Neuron (in vitro differentiated cells): Measurements from ENCODE around the gene ATG7.
"Not testable (repeated sequence)": the region's sequence is repeated elsewhere in the genome, so short reads cannot be mapped to it uniquely, and the experiment has no call there.

Experiments
- H2AFZ ChIP-seq: one replicate; pipeline ENCODE4 v1.6.1; 2013; ENCODE audit warnings: low read depth, mild to moderate bottlenecking, inconsistent platforms, low read length, moderate library complexity
- H3K27me3 ChIP-seq: one replicate; pipeline ENCODE4 v1.6.1; 2013; ENCODE audit warnings: low read length; ENCODE audit not compliant: insufficient read depth
- H3K36me3 ChIP-seq: one replicate; pipeline ENCODE4 v1.6.1; 2013; ENCODE audit warnings: low read length; ENCODE audit not compliant: insufficient read depth
- H3K4me1 ChIP-seq: one replicate; pipeline ENCODE4 v1.6.1; 2013; ENCODE audit warnings: low read length; ENCODE audit not compliant: insufficient read depth
- H3K4me3 ChIP-seq: 2 replicates; pipeline ENCODE4 v1.5.1; 2013; ENCODE audit warnings: mild to moderate bottlenecking, low read length, moderate library complexity
- H3K9me3 ChIP-seq: one replicate; pipeline ENCODE4 v1.6.1; 2013; ENCODE audit warnings: low read length

The ATG7 gene

DNA sequence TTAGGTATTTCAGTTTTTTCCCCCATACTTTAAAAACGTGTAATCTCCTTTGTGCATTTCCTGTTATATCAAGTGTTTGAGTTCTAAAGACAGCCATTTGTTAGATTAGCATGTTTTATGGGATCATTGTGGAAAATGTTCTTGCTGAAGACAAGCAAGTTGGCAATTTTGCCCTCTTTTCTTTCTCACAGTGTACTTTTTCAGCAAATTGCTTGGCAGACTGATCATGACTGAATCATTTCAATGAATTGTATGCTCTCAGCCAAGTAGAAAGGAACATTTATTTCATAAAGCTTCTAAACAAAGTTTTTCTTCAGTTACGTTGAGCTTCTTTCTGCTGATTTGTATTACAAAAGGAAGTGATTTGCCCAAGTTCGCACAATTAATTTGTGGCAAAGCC lies 51.6 kb downstream of the ATG7 start:
- H3K4me1 ChIP-seq = no peaks in the 10 kb centered on the region
- H3K36me3 ChIP-seq = peaks cover 17% of the 10 kb centered on the region
- no peak overlapping the region for H2AFZ ChIP-seq
- H3K4me3 ChIP-seq = no peak overlapping the region
- no peaks in the 10 kb centered on the region for H3K27me3 ChIP-seq
- no peaks in the 10 kb centered on the region for H3K9me3 ChIP-seq

DNA sequence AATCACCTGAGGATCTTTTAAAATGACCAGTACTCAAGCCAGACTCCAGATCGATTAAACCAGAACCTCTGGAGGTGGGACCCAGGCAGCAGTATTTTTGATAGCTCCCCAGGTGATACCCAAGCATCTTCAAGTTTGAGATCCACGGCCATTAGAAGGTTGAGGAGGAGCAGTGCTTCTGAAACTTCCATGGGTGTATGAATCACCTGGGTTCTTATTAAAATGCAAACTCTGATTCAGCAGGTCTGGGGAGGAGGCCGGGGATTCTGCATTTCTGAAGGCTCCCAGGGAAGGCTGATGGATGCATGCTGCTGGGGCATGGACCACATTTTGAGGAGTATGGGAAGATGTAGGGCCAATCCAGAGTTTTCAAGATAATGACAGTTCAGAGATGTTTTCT lies 55.4 kb downstream of the ATG7 start:
- H3K9me3 ChIP-seq = no peaks in the 10 kb centered on the region
- H3K36me3 ChIP-seq = peaks cover 18% of the 10 kb centered on the region
- no peaks in the 10 kb centered on the region for H3K27me3 ChIP-seq
- H2AFZ ChIP-seq = no peak overlapping the region
- no peaks in the 10 kb centered on the region for H3K4me1 ChIP-seq
- H3K4me3 ChIP-seq = no peak overlapping the region

DNA sequence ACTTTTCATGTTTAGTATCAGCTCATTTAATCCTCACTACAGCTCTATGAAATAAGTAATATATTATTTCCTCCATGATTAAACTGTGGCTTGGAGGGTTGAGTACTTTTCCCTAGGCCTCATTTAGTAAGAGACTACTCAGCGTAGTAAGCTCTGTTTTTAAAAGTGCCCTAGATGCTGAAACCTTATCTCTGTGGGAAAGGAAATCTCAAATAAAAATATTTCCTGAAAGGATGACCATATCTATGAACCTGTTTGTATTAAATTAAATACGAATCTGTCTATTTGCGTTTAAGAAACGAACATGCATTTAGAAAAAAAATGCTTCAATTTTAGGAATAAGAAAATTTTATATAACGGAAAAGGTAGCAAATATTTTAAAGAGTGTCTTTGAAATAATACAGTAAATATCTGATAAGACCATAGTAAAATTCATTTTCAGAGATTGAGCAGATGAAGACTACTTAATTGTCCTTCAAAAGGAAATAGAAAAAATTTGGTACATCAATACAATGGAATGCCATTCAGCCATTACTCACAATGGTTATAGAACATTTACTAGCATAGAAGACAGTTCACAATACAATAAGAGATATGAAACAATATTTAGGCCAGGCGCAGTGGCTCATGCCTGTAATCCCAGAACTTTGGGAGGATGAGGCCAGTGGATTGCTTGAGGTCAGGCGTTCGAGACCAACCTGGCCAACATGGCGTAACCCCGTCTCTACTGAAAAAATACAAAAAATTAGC lies 56.2 kb downstream of the ATG7 start:
- no peaks in the 10 kb centered on the region for H3K27me3 ChIP-seq
- H3K4me1 ChIP-seq = peaks cover 6% of the 10 kb centered on the region
- no peak overlapping the region for H2AFZ ChIP-seq
- H3K4me3 ChIP-seq = no peak overlapping the region
- peaks cover 18% of the 10 kb centered on the region for H3K36me3 ChIP-seq
- no peaks in the 10 kb centered on the region for H3K9me3 ChIP-seq

DNA sequence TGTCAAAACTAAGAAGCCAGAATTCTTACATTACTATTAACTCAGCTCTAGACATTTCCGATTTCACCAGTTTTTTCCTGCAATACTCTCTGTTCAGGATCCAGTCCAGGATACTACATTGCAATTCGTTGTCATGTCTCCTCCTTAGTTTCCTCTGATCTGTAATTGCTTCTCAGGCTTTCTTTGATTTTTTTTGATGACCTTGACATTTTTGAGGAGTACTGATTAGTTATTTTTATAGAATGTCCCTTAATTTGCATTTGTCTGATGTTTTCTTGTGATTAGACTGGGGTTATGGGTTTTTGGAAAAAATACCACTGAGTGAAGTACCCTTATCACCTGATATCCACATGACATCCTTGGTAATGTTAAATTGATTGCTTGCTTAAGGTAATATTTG lies 57.6 kb downstream of the ATG7 start:
- H2AFZ ChIP-seq = no peak overlapping the region
- H3K36me3 ChIP-seq = peaks cover 13% of the 10 kb centered on the region
- H3K4me3 ChIP-seq = no peak overlapping the region
- peaks cover 6% of the 10 kb centered on the region for H3K4me1 ChIP-seq
- H3K27me3 ChIP-seq = no peaks in the 10 kb centered on the region
- H3K9me3 ChIP-seq = no peaks in the 10 kb centered on the region

DNA sequence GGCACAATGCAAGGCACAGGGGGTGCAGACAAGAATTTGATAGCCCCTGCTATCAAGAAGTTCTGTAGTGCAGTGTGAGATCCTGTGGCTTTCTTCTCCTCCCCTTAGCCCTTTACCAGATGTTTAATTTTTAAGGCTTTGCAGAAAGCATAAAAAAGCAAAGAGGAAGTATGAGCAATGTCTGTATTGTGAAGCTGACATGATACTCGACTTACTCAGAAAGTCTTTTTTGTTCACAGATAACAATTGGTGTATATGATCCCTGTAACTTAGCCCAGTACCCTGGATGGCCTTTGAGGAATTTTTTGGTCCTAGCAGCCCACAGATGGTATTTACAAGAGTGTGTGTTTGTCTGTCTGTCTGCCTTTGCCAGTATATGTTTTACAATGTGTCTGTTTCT lies 58.9 kb downstream of the ATG7 start:
- no peaks in the 10 kb centered on the region for H3K9me3 ChIP-seq
- peaks cover 6% of the 10 kb centered on the region for H3K4me1 ChIP-seq
- H3K4me3 ChIP-seq = no peak overlapping the region
- no peak overlapping the region for H2AFZ ChIP-seq
- peaks cover 13% of the 10 kb centered on the region for H3K36me3 ChIP-seq
- no peaks in the 10 kb centered on the region for H3K27me3 ChIP-seq

DNA sequence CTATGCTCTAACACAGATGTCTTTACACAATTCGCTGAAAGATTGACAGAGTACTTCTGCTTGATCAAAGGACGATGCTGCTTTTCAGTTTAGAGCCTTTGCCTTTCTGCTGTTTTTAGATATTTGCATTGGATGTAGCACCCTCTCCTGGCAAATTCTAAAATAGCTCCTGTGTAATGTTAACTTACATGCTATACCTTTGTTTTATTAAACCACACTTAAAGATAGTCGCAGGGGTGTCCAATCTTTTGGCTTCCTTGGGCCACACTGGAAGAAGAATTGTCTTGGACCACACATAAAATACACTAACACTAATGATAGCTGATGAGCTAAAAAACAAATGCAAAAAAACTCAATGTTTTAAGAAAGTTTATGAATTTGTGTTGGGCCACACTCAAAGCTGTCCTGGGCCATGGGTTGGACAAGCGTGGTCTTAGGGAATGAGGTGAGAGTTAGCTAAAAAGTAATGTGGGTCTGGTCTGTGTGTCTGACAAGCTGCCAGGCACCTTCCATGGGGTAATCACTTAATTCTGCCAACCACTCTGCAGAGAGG lies 62.9 kb downstream of the ATG7 start:
- Histone ChIP-seq H3K9me3 (no peaks in the 10 kb centered on the region), H2AFZ (no peak overlapping the region), H3K36me3 (peaks cover 3% of the 10 kb centered on the region), H3K4me3 (no peak overlapping the region), H3K4me1 (peaks cover 6% of the 10 kb centered on the region), H3K27me3 (no peaks in the 10 kb centered on the region)

DNA sequence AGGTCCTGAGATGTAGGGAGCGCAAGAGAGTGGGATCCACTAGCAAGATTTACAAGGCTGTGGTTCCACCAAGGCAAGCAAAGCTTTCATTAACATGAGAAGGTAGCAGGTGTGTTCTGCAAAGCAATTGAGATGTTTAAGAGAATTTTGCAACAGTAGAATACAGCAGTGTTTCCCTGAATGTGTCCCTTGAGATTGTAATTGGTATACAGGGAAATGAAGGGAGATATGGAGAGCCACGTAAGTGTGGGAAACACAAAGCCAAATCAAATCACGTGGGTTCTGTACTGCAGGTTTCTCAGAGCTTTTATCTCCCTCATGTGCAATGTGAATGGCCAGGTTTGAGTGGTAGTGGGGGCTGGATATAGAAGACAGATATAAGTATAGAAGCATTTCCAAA lies 67.3 kb downstream of the ATG7 start:
- Histone ChIP-seq H3K27me3 (no peaks in the 10 kb centered on the region), H3K4me1 (no peaks in the 10 kb centered on the region), H2AFZ (no peak overlapping the region)

DNA sequence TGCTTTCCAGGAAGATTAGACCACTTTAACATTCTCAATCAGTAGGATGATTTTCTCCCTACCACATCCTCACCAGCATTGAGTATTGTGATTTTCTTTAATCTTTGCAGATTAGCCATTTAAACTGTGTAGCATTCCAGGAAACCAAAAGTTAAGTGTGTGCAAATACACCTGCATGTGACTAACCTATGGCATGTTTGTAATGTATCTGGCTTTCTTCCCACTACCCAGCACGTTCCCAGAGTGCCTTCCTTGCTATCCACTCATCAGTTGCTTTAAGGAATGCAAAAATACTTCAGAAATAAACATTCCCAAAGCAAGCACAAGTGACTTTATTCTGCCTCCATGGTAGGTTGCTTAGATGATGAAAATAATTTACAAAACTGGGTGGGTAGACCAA lies 74.2 kb downstream of the ATG7 start:
- Histone ChIP-seq H3K4me3 (no peak overlapping the region), H3K9me3 (peaks cover 3% of the 10 kb centered on the region), H2AFZ (no peak overlapping the region), H3K4me1 (no peaks in the 10 kb centered on the region), H3K27me3 (no peaks in the 10 kb centered on the region), H3K36me3 (peaks cover 22% of the 10 kb centered on the region)

More for the DNA sequence above, 67.3 kb downstream of the ATG7 start:
- Histone ChIP-seq H3K9me3 (no peaks in the 10 kb centered on the region), H3K36me3 (peaks cover 11% of the 10 kb centered on the region), H3K4me3 (no peak overlapping the region)

DNA sequence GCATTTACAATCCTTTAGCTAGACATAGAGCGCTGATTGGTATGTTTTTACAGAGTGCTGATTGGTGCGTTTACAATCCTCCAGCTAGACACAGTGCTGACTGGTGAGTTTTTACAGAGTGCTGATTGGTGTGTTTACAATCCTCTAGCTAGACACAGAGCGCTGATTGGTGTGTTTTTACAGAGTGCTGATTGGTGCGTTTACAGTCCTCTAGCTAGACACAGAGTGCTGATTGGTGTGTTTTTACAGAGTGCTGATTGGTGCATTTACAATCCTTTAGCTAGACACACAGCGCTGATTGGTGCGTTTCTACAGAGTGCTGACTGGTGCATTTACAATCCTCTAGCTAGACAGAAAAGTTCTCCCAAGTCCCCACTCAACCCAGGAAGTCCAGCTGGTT lies 76.7 kb downstream of the ATG7 start:
- H3K4me3 ChIP-seq, H3K4me1 ChIP-seq, H2AFZ ChIP-seq, H3K27me3 ChIP-seq, H3K9me3 ChIP-seq: not testable (repeated sequence)
- peaks cover 19% of the 10 kb centered on the region for H3K36me3 ChIP-seq

DNA sequence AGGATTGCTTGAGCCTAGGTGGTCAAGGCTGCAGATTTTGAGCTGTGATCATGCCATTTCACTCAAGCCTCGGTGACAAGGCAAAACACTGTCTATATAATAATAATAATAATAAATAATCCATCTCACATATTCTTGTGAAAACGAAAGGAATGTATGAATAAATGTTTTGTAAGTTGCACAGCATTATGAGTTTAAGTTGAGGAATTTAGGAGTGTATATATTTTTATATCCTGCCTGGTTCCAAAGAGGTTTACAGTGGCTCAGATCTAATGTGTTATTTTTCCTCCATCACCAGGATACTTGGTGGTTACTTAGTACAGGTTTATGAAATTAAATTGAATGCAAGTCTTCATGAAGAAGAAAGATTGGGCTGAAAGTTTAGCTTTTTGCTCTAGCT lies 77.2 kb downstream of the ATG7 start:
- Histone ChIP-seq H2AFZ (no peak overlapping the region), H3K36me3 (peaks cover 15% of the 10 kb centered on the region), H3K4me1 (no peaks in the 10 kb centered on the region), H3K9me3 (peaks cover 3% of the 10 kb centered on the region), H3K27me3 (no peaks in the 10 kb centered on the region), H3K4me3 (no peak overlapping the region)

DNA sequence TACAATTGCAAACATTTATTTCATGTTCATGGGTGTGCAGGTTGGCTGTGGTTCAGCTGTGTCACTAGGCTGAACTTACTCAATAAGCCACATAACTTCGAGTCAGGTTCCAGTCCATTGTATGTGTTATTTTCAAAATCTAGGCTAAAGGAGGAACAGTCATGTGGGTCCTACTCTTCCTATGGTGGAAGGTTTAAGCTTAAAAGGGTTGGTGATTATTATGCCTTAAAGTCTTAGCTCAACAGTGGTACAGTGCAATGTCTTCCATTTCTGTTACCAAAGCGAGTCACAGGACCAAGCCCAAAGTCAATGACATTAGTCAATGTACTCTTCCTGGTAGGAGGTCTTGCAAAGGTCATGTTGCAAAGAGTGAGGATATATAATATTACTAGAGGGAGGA lies 78.2 kb downstream of the ATG7 start:
- H2AFZ ChIP-seq = no peak overlapping the region
- peaks cover 3% of the 10 kb centered on the region for H3K9me3 ChIP-seq
- H3K4me3 ChIP-seq = no peak overlapping the region
- H3K36me3 ChIP-seq = peaks cover 15% of the 10 kb centered on the region
- H3K4me1 ChIP-seq = no peaks in the 10 kb centered on the region
- no peaks in the 10 kb centered on the region for H3K27me3 ChIP-seq

DNA sequence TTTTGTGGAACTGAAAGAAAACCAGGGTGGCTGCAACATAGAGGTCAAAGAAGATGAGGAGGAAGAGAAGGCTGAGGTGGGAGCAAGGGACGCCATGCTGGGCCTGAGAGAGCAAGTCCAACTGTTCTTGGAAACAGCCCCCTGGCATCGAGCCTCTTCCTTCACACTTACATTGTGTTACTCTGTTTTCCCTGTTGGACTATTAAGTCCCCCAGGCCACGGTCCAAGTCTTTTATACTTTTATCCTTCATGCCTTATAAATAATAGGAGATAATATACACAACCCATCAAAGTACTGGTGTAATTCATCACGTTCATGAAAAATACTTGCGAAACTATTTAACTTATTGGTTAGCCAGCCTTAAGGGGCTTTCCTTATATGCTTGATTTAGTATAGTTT lies 79.3 kb downstream of the ATG7 start:
- H3K27me3 ChIP-seq = no peaks in the 10 kb centered on the region
- H3K4me3 ChIP-seq = no peak overlapping the region
- H2AFZ ChIP-seq = no peak overlapping the region
- peaks cover 3% of the 10 kb centered on the region for H3K9me3 ChIP-seq
- no peaks in the 10 kb centered on the region for H3K4me1 ChIP-seq
- H3K36me3 ChIP-seq = peaks cover 9% of the 10 kb centered on the region

DNA sequence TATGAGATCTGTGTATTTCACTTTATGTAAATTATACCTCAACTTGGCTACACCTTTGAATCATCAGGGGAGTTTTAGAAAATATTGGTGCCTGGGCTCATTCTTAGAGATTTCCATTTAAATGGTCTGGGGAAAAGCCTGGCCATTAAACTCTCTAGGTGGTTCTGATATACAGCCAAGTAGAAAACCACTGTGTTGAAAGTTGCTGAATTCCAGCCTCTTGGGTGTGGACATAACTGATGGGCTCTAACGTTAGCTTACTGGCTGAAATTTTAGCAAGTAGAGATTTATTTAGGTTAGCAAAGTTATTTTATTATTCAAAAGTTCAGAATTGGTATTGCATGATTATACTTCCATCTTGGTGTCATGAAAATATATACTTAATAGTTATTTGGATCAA lies 84.1 kb downstream of the ATG7 start:
- Histone ChIP-seq H3K9me3 (peaks cover 5% of the 10 kb centered on the region), H3K4me3 (no peak overlapping the region), H3K4me1 (no peaks in the 10 kb centered on the region), H3K27me3 (no peaks in the 10 kb centered on the region), H3K36me3 (peaks cover 21% of the 10 kb centered on the region), H2AFZ (no peak overlapping the region)

DNA sequence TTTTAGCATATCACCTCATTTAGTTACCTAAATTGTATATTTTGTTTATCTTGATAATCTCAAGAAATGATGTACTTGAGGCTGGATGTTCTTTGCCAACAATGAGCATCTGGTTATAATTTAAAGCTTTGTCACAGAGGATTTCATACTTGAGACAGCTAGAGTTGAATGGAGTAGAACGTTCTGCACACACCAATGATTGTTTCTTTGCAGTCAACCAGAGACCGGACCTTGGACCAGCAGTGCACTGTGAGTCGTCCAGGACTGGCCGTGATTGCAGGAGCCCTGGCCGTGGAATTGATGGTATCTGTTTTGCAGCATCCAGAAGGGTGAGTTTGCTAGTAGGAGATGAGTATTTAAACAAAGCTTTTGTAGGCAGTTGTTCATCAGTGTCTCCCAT lies 90.4 kb downstream of the ATG7 start:
- no peak overlapping the region for H3K4me3 ChIP-seq
- no peak overlapping the region for H2AFZ ChIP-seq
- peaks cover 54% of the 10 kb centered on the region for H3K36me3 ChIP-seq
- peaks cover 5% of the 10 kb centered on the region for H3K9me3 ChIP-seq
- peaks cover 24% of the 10 kb centered on the region for H3K4me1 ChIP-seq
- H3K27me3 ChIP-seq = no peaks in the 10 kb centered on the region
